ENCODE results near the gene IFNGR2.

Gene IFNGR2

GRCh38 chr21:33414926-33415325 is 11.7 kb downstream of the IFNGR2 start:
- CTCF ChIA-PET = no interaction called here
- TF ChIP-seq ELF4 (IDR thresholded peaks at IDR 0.05) (no peak), HDGF (IDR thresholded peaks at IDR 0.05; ENCODE audit: borderline replicate concordance) (no peak), BHLHE40 (IDR thresholded peaks at IDR 0.05; ENCODE audit: borderline replicate concordance) (no peak), ZNF384 (IDR thresholded peaks at IDR 0.05) (no peak), TARDBP (IDR thresholded peaks at IDR 0.05) (no peak), NFRKB (IDR thresholded peaks at IDR 0.05) (no peak), LEF1 (IDR thresholded peaks at IDR 0.05; ENCODE audit: borderline replicate concordance) (no peak), CTBP1 (IDR thresholded peaks at IDR 0.05; ENCODE audit: borderline replicate concordance) (no peak), SP1 (IDR thresholded peaks at IDR 0.05) (no peak), SUZ12 (IDR thresholded peaks at IDR 0.05) (no peak), PKNOX1 (IDR thresholded peaks at IDR 0.05) (no peak), FOXK2 (IDR thresholded peaks at IDR 0.05) (no peak), L3MBTL2 (conservative IDR thresholded peaks at IDR 0.05) (no peak), ARNT (IDR thresholded peaks at IDR 0.05) (no peak), FOXM1 (IDR thresholded peaks at IDR 0.05; ENCODE audit: borderline replicate concordance) (no peak), FOXA1 (IDR thresholded peaks at IDR 0.05) (no peak)
- POLR2A ChIA-PET = no interaction called here
- no peak for DNase-seq (ENCODE audit: extremely low spot score)

- TF ChIP-seq LEF1 (IDR thresholded peaks at IDR 0.05; ENCODE audit: borderline replicate concordance) = no peak
- TF ChIP-seq ZNF384 (IDR thresholded peaks at IDR 0.05) = no peak
- no peak for TF ChIP-seq HDGF (IDR thresholded peaks at IDR 0.05; ENCODE audit: borderline replicate concordance)
- no peak for TF ChIP-seq SP1 (IDR thresholded peaks at IDR 0.05)
- no peak for TF ChIP-seq FOXM1 (IDR thresholded peaks at IDR 0.05; ENCODE audit: borderline replicate concordance)
- no peak for TF ChIP-seq NFRKB (IDR thresholded peaks at IDR 0.05)
- TF ChIP-seq ARNT (IDR thresholded peaks at IDR 0.05) = no peak
- TF ChIP-seq BHLHE40 (IDR thresholded peaks at IDR 0.05; ENCODE audit: borderline replicate concordance) = no peak
Observed at GRCh38 chr21:33418691-33419090, 15.5 kb downstream of the IFNGR2 start.

GRCh38 chr21:33419538-33420123 is 16.4 kb downstream of the IFNGR2 start:
- ChIA-PET POLR2A (no interaction called here), CTCF (no interaction called here)
- DNase-seq (ENCODE audit: extremely low spot score) = no peak
- TF ChIP-seq TARDBP (IDR thresholded peaks at IDR 0.05) (no peak), HDGF (IDR thresholded peaks at IDR 0.05; ENCODE audit: borderline replicate concordance) (no peak), CTBP1 (IDR thresholded peaks at IDR 0.05; ENCODE audit: borderline replicate concordance) (no peak), FOXA1 (IDR thresholded peaks at IDR 0.05) (no peak), SP1 (IDR thresholded peaks at IDR 0.05) (no peak), ARNT (IDR thresholded peaks at IDR 0.05) (no peak), FOXK2 (IDR thresholded peaks at IDR 0.05) (no peak), FOXM1 (IDR thresholded peaks at IDR 0.05; ENCODE audit: borderline replicate concordance) (no peak), BHLHE40 (IDR thresholded peaks at IDR 0.05; ENCODE audit: borderline replicate concordance) (no peak), LEF1 (IDR thresholded peaks at IDR 0.05; ENCODE audit: borderline replicate concordance) (no peak), ELF4 (IDR thresholded peaks at IDR 0.05) (no peak), ZNF384 (IDR thresholded peaks at IDR 0.05) (no peak), SUZ12 (IDR thresholded peaks at IDR 0.05) (no peak), L3MBTL2 (conservative IDR thresholded peaks at IDR 0.05) (no peak), PKNOX1 (IDR thresholded peaks at IDR 0.05) (no peak), NFRKB (IDR thresholded peaks at IDR 0.05) (no peak)

More at GRCh38 chr21:33418691-33419090, 15.5 kb downstream of the IFNGR2 start:
- ChIA-PET CTCF (no interaction called here), POLR2A (no interaction called here)
- no peak for DNase-seq (ENCODE audit: extremely low spot score)

- no peak for TF ChIP-seq SUZ12 (IDR thresholded peaks at IDR 0.05)
- no peak for TF ChIP-seq LEF1 (IDR thresholded peaks at IDR 0.05; ENCODE audit: borderline replicate concordance)
- TF ChIP-seq L3MBTL2 (conservative IDR thresholded peaks at IDR 0.05) = no peak
- no peak for TF ChIP-seq PKNOX1 (IDR thresholded peaks at IDR 0.05)
- no peak for TF ChIP-seq FOXK2 (IDR thresholded peaks at IDR 0.05)
- TF ChIP-seq FOXA1 (IDR thresholded peaks at IDR 0.05) = no peak
- no peak for TF ChIP-seq TARDBP (IDR thresholded peaks at IDR 0.05)
- no peak for TF ChIP-seq FOXM1 (IDR thresholded peaks at IDR 0.05; ENCODE audit: borderline replicate concordance)
- TF ChIP-seq CTBP1 (IDR thresholded peaks at IDR 0.05; ENCODE audit: borderline replicate concordance) = no peak
- no peak for TF ChIP-seq HDGF (IDR thresholded peaks at IDR 0.05; ENCODE audit: borderline replicate concordance)
- no peak for TF ChIP-seq SP1 (IDR thresholded peaks at IDR 0.05)
- TF ChIP-seq ARNT (IDR thresholded peaks at IDR 0.05) = no peak
- no peak for TF ChIP-seq ELF4 (IDR thresholded peaks at IDR 0.05)
- no peak for TF ChIP-seq ZNF384 (IDR thresholded peaks at IDR 0.05)
- ChIA-PET CTCF (interaction anchor here (0.7 kb wide), 1 partner anchor 259 kb away, joined by 3 read pairs; no protein-coding TSS in a partner anchor), POLR2A (no interaction called here)
- DNase-seq (ENCODE audit: extremely low spot score) = no peak
Observed at GRCh38 chr21:33421713-33422393, 18.6 kb downstream of the IFNGR2 start.

- no peak for TF ChIP-seq NFRKB (IDR thresholded peaks at IDR 0.05)
- no peak for TF ChIP-seq HDGF (IDR thresholded peaks at IDR 0.05; ENCODE audit: borderline replicate concordance)
- TF ChIP-seq BHLHE40 (IDR thresholded peaks at IDR 0.05; ENCODE audit: borderline replicate concordance) = no peak
- TF ChIP-seq TARDBP (IDR thresholded peaks at IDR 0.05) = no peak
- no peak for TF ChIP-seq ELF4 (IDR thresholded peaks at IDR 0.05)
- TF ChIP-seq FOXM1 (IDR thresholded peaks at IDR 0.05; ENCODE audit: borderline replicate concordance) = no peak
- no peak for TF ChIP-seq CTBP1 (IDR thresholded peaks at IDR 0.05; ENCODE audit: borderline replicate concordance)
- TF ChIP-seq L3MBTL2 (conservative IDR thresholded peaks at IDR 0.05) = no peak
- no peak for TF ChIP-seq LEF1 (IDR thresholded peaks at IDR 0.05; ENCODE audit: borderline replicate concordance)
- no peak for TF ChIP-seq SP1 (IDR thresholded peaks at IDR 0.05)
- TF ChIP-seq FOXA1 (IDR thresholded peaks at IDR 0.05) = no peak
- TF ChIP-seq SUZ12 (IDR thresholded peaks at IDR 0.05) = no peak
- no peak for TF ChIP-seq ZNF384 (IDR thresholded peaks at IDR 0.05)
- CTCF ChIA-PET = no interaction called here
- POLR2A ChIA-PET = no interaction called here
- DNase-seq (ENCODE audit: extremely low spot score) = no peak
Observed at GRCh38 chr21:33424214-33424613, 21.0 kb downstream of the IFNGR2 start.
